HepG2 (cell line): ENCODE data around the gene KIF3A. TPM values are rescaled to one million over a fixed set of nuclear protein-coding genes. Genes with fewer than 3 reads are reported as not detected.

Experiments
- ATAC-seq: fragments of 200-7000 bp; cut with Tn5 transposase; 3 replicates; pipeline ENCODE4 v1.9.1; 2020; ENCODE audit warnings: mild to moderate bottlenecking, moderate library complexity
- BruUV-seq: library from RNA; stranded (reverse); fragments of 400-500 nt; replicated peaks from 2 replicates; lab custom pipeline; 2021; lab: Mats Ljungman, UMichigan
- CTCF ChIA-PET: fragments of 300-600 bp; formaldehyde crosslinking; extraction: SDS; loops from one replicate; lab custom pipeline; 2021; ENCODE audit warnings: low total read pairs, inconsistent platforms, low intra/inter-chr PET ratio; lab: Yijun Ruan, JAX
- POLR2A ChIA-PET: fragments of 350-600 bp; sonication (Branson Sonifier 250); formaldehyde crosslinking; loops from one replicate; lab custom pipeline; 2020; ENCODE audit warnings: antibody characterized with exemption, inconsistent platforms; lab: Yijun Ruan, JAX
- DNase-seq: peaks from one replicate; pipeline ENCODE4 v3.0.0-alpha.2; 2015; ENCODE audit warnings: low spot score
- FAIRE-seq: peaks from 3 replicates; lab custom pipeline; 2011; peaks lifted over from hg19 to GRCh38; lab: Jason Lieb, UNC
- H2AFZ ChIP-seq: one replicate; pipeline ENCODE4 v1.6.1; 2011; ENCODE audit warnings: low read length, inconsistent platforms
- H3K27ac ChIP-seq: fragments of 300-600 bp; 3 replicates; pipeline ENCODE4 v1.8.0; 2011; ENCODE audit warnings: mixed run types, mild to moderate bottlenecking, mixed read lengths, low read length, inconsistent platforms; ENCODE audit not compliant: insufficient read depth; ENCODE audit errors: extremely low read length
- H3K27me3 ChIP-seq, 2 experiments: fragments of 200-600 bp in 1 of 2; 2 replicates in 1 of 2; 3 replicates in 1 of 2; pipeline versions ENCODE4 v1.6.0 to v1.8.0; 2011; ENCODE audit warnings: low read length in 2 of 2, mild to moderate bottlenecking in 2 of 2, moderate library complexity in 2 of 2, inconsistent platforms in 1 of 2; ENCODE audit not compliant: insufficient read depth in 2 of 2, control insufficient read depth in 1 of 2
- H3K36me3 ChIP-seq, 2 experiments: fragments of 200-600 bp in 1 of 2; replicated peaks in 1 of 2; 2 replicates in 1 of 2; 3 replicates in 1 of 2; pipeline versions ENCODE4 v1.5.1 to v1.8.0; 2011; ENCODE audit warnings: low read length in 2 of 2, inconsistent platforms in 1 of 2; ENCODE audit not compliant: insufficient read depth in 2 of 2, control insufficient read depth in 1 of 2
- H3K4me1 ChIP-seq: 2 replicates; pipeline ENCODE4 v1.5.1; 2012; ENCODE audit warnings: low read length, inconsistent platforms; ENCODE audit not compliant: insufficient read depth
- H3K4me2 ChIP-seq: 2 replicates; pipeline ENCODE4 v1.6.0; 2011; ENCODE audit warnings: low read depth, low read length, inconsistent platforms
- H3K4me3 ChIP-seq, 3 experiments: fragments of 200-600 bp in 1 of 3; sonication (generic), shearing (Covaris generic) in 1 of 3; replicated peaks in 1 of 3; 2 replicates each; pipeline ENCODE4 v1.5.1; 2011 to 2016; ENCODE audit warnings: low read length in 3 of 3, inconsistent platforms in 2 of 3, low read depth in 2 of 3, mild to moderate bottlenecking in 2 of 3, control low read depth in 1 of 3, mixed read lengths in 1 of 3; ENCODE audit not compliant: insufficient read depth in 1 of 3
- H3K79me2 ChIP-seq: one replicate; pipeline ENCODE4 v1.6.1; 2011; ENCODE audit warnings: low read length, inconsistent platforms; ENCODE audit not compliant: insufficient read depth
- H3K9ac ChIP-seq: 2 replicates; pipeline ENCODE4 v1.6.0; 2011; ENCODE audit warnings: mild to moderate bottlenecking, low read depth, low read length, inconsistent platforms; ENCODE audit not compliant: insufficient read depth
- H3K9me3 ChIP-seq: 2 replicates; pipeline ENCODE4 v1.5.1; 2012; ENCODE audit warnings: mild to moderate bottlenecking, low read length
- H4K20me1 ChIP-seq: 2 replicates; pipeline ENCODE4 v1.6.0; 2011; ENCODE audit warnings: inconsistent platforms, mild to moderate bottlenecking, low read length, moderate library complexity; ENCODE audit not compliant: insufficient read depth
- ARNTL ChIP-seq: sonication (generic); formaldehyde crosslinking; IDR thresholded peaks from 2 replicates; pipeline ENCODE4 v1.4.0; 2020; ENCODE audit warnings: mild to moderate bottlenecking, missing genetic modification reagents
- CTCF ChIP-seq: sonication (generic); formaldehyde crosslinking; IDR thresholded peaks from 2 replicates; pipeline ENCODE4 v1.5.0; 2020; ENCODE audit warnings: mild to moderate bottlenecking, missing genetic modification reagents, moderate library complexity
- EZH2 ChIP-seq: conservative IDR thresholded peaks from 2 replicates; pipeline ENCODE4 v1.6.1; 2012; ENCODE audit warnings: mild to moderate bottlenecking, low read depth, low read length, moderate library complexity
- MED1 ChIP-seq: sonication (generic); formaldehyde crosslinking; IDR thresholded peaks from 2 replicates; pipeline ENCODE4 v1.4.0; 2020; ENCODE audit warnings: missing genetic modification reagents
- NR2C2 ChIP-seq: sonication (generic); formaldehyde crosslinking; IDR thresholded peaks from 2 replicates; pipeline ENCODE4 v1.4.0; 2020; ENCODE audit warnings: missing genetic modification reagents, mild to moderate bottlenecking, moderate library complexity, borderline replicate concordance
- PAX8 ChIP-seq: sonication (generic); formaldehyde crosslinking; IDR thresholded peaks from 2 replicates; pipeline ENCODE4 v1.8.0; 2022; ENCODE audit warnings: mild to moderate bottlenecking, missing genetic modification reagents, borderline replicate concordance
- RARA ChIP-seq: IDR thresholded peaks from 2 replicates; pipeline ENCODE4 v1.6.1; 2016; ENCODE audit warnings: missing genetic modification reagents, missing compliant biosample characterization
- SAP130 ChIP-seq: IDR thresholded peaks from 2 replicates; pipeline ENCODE4 v1.6.1; 2016; ENCODE audit warnings: low read depth
- SMC3 ChIP-seq: IDR thresholded peaks from 2 replicates; pipeline ENCODE4 v1.6.1; 2011; ENCODE audit warnings: low read length, improper control_type of control experiment
- SP2 ChIP-seq: sonication (generic); formaldehyde crosslinking; IDR thresholded peaks from 2 replicates; pipeline ENCODE4 v1.5.1; 2020; ENCODE audit warnings: mild to moderate bottlenecking, missing genetic modification reagents
- USF2 ChIP-seq, 2 experiments: sonication (generic) in 1 of 2; formaldehyde crosslinking in 1 of 2; IDR thresholded peaks; 2 replicates each; pipeline versions ENCODE4 v1.5.1 to v1.6.1; 2011 to 2020; ENCODE audit warnings: borderline replicate concordance in 1 of 2, low read depth in 1 of 2, low read length in 1 of 2, mild to moderate bottlenecking in 1 of 2, missing genetic modification reagents in 1 of 2, moderate library complexity in 1 of 2
- ZFX ChIP-seq: sonication (generic); formaldehyde crosslinking; IDR thresholded peaks from 2 replicates; pipeline ENCODE4 v1.4.0; 2020; ENCODE audit warnings: mild to moderate bottlenecking, low read depth, missing genetic modification reagents, moderate library complexity
- ZNF281 ChIP-seq: sonication (generic); formaldehyde crosslinking; IDR thresholded peaks from 2 replicates; pipeline ENCODE4 v1.4.0; 2020; ENCODE audit warnings: missing genetic modification reagents, borderline replicate concordance
- ZNF460 ChIP-seq: sonication (generic); formaldehyde crosslinking; IDR thresholded peaks from 2 replicates; pipeline ENCODE4 v1.5.1; 2020; ENCODE audit warnings: missing genetic modification reagents, mild to moderate bottlenecking, borderline replicate concordance
- ZNF83 ChIP-seq: sonication (generic); formaldehyde crosslinking; IDR thresholded peaks from 2 replicates; pipeline ENCODE4 v1.4.0; 2020; ENCODE audit warnings: missing genetic modification reagents, mild to moderate bottlenecking, borderline replicate concordance
- WGBS: methylation state at CpG from one replicate; pipeline ENCODE4 v1.1.6; 2017; ENCODE audit warnings: low lambda C conversion rate; 5-methylcytosine and 5-hydroxymethylcytosine counted together
- in situ Hi-C: cut with HindIII; loops from 2 replicates; pipeline ENCODE4 v1.10.0; 2017; ENCODE audit warnings: low pct_unique_long_range_greater_than_20kb; ENCODE audit not compliant: extremely low pct_ligation_motif_present
- intact Hi-C: fragments of 100-400 bp; cut with micrococcal nuclease; formaldehyde crosslinking; loops from one replicate; pipeline ENCODE4 v1.10.0; 2022; ENCODE audit not compliant: unreplicated experiment
- polyA plus RNA-seq, 8 experiments: library from polyadenylated mRNA; depleted of rRNA in 3 of 8; stranded (reverse) in 7 of 8; unstranded in 1 of 8; fragments of >200 nt; fragmentation: Illumina TruSeq in 4 of 8; extraction: Trizol in 4 of 8; gene quantifications; 2 replicates each; pipeline versions ENCODE4 v1.2.1 to v1.2.3, GENCODE V29; 2011 to 2016; ENCODE audit warnings: low read depth in 4 of 8, missing spikeins in 1 of 8, mixed read lengths in 1 of 8; ENCODE audit not compliant: insufficient read depth in 1 of 8
- total RNA-seq, 5 experiments: library from RNA; depleted of rRNA; stranded (reverse); fragments of >200 nt; fragmentation: Illumina TruSeq; extraction: Trizol; gene quantifications; 2 replicates each; pipeline ENCODE4 v1.2.3, GENCODE V29; 2016; ENCODE audit warnings: low read depth in 1 of 5

The KIF3A gene
- total and polyA plus RNA-seq, 2 of the 13 experiments (the other 11 are each of a cell fraction or from before 2014, with no cell fraction given), result 2.3 to 8.4 TPM

GRCh38 chr5:132677191-132677590, 60.2 kb downstream of the KIF3A start (continued):
- no peak for TF ChIP-seq PAX8 (CRISPR knock-in tag)
- 0 out of 2 replicates have a peak, but pooled peaks have one; percentile 11 for TF ChIP-seq RARA (CRISPR knock-in tag)
- TF ChIP-seq NR2C2 (CRISPR knock-in tag), result no peak
- TF ChIP-seq SMC3, result peak; percentile 39
- no peak for TF ChIP-seq ARNTL (CRISPR knock-in tag)
- peak; percentile 26; the same call in 1 of the 2 replicates for TF ChIP-seq SAP130
- 0 out of 2 replicates have a peak, but pooled peaks have one; percentile 14 for TF ChIP-seq ZFX

GRCh38 chr5:132675936-132676689, 61.2 kb downstream of the KIF3A start:
- POLR2A ChIA-PET, result interaction anchor here (1.3 kb wide), 1 partner anchor 163 kb away, joined by 4 read pairs; no protein-coding TSS in a partner anchor
- no peak overlapping the region; a peak in 1 of 6 replicates for H3K4me3 ChIP-seq
- TF ChIP-seq ZNF83 (CRISPR knock-in tag), result no peak
- no peak for TF ChIP-seq USF2 (IDR thresholded peaks at IDR 0.05; ENCODE audit: low read depth, low read length)
- no peak for TF ChIP-seq USF2 (CRISPR knock-in tag; IDR thresholded peaks at IDR 0.05; ENCODE audit: borderline replicate concordance)
- no peak for TF ChIP-seq SP2 (CRISPR knock-in tag)
- no peak for TF ChIP-seq CTCF (CRISPR knock-in tag)
- TF ChIP-seq EZH2, result no peak
- no peak for TF ChIP-seq MED1 (CRISPR knock-in tag)
- no peak for TF ChIP-seq ZNF281 (CRISPR knock-in tag)
- no peak for TF ChIP-seq ZNF460

More at GRCh38 chr5:132675936-132676689, 61.2 kb downstream of the KIF3A start:
- H3K36me3 ChIP-seq, result no peaks in the 10 kb centered on the region
- CTCF ChIA-PET, result interaction anchor here (1.5 kb wide), 1 partner anchor 290 kb away, joined by 7 read pairs; no protein-coding TSS in a partner anchor
- H3K27me3 ChIP-seq, result peaks cover 1 to 11% of the 10 kb centered on the region in 2 experiments; a peak in 3 of 5 replicates
- FAIRE-seq (no peak), ATAC-seq (no peak), DNase-seq (no peak)
- BruUV-seq, result no TSS peak
- H4K20me1 ChIP-seq, result no peaks in the 10 kb centered on the region
- in situ Hi-C loops (no loop called here), intact Hi-C loops (loop anchor here (5.0 to 10.0 kb wide), 2 partner anchors 61 to 289 kb away; no protein-coding TSS in a partner anchor)
- H3K9me3 ChIP-seq, result no peaks in the 10 kb centered on the region
- H3K9ac ChIP-seq, result no peak overlapping the region
- no peak overlapping the region for H2AFZ ChIP-seq
- peaks cover 30% of the 10 kb centered on the region for H3K4me1 ChIP-seq
- no peak overlapping the region for H3K27ac ChIP-seq
- WGBS, result 66% methylated on average over 11 of the region's 11 CpGs
- no peak overlapping the region for H3K4me2 ChIP-seq
- no peaks in the 10 kb centered on the region for H3K79me2 ChIP-seq
